ENCODE results near the gene MYH3. TPM values are rescaled to one million over a fixed set of nuclear protein-coding genes. Genes with fewer than 3 reads are reported as not detected.

MYH3 gene
- total and polyA plus RNA-seq, 2 experiments from 2014 or later, result 0.93 to 3.5 TPM

GRCh38 chr17:10585529-10585928, 71.6 kb downstream of the MYH3 start:
- Histone ChIP-seq H3K4me3 (no peak overlapping the region), H3K9me3 (ENCODE audit: low read depth) (no peaks in the 10 kb centered on the region), H3K4me2 (no peak overlapping the region), H3K79me2 (no peaks in the 10 kb centered on the region), H3K4me1 (ENCODE audit: insufficient read depth) (no peaks in the 10 kb centered on the region), H3K27ac (no peak overlapping the region), H4K20me1 (ENCODE audit: insufficient read depth, poor library complexity, severe bottlenecking) (no peaks in the 10 kb centered on the region), H3K9me2 (replicated peaks; ENCODE audit: insufficient read depth) (no peaks in the 10 kb centered on the region), H3K36me3 (replicated peaks; ENCODE audit: insufficient read depth, low read depth) (no peaks in the 10 kb centered on the region), H3K27me3 (no peaks in the 10 kb centered on the region), H2AFZ (no peak overlapping the region)
- TF ChIP-seq EZH2 (IDR thresholded peaks at IDR 0.05; ENCODE audit: borderline replicate concordance) (no peak), EZH2phosphoT487 (IDR thresholded peaks at IDR 0.05; ENCODE audit: low read depth, severe bottlenecking, unreplicated experiment) (no peak)
- TF ChIP-seq, protein P1, sequence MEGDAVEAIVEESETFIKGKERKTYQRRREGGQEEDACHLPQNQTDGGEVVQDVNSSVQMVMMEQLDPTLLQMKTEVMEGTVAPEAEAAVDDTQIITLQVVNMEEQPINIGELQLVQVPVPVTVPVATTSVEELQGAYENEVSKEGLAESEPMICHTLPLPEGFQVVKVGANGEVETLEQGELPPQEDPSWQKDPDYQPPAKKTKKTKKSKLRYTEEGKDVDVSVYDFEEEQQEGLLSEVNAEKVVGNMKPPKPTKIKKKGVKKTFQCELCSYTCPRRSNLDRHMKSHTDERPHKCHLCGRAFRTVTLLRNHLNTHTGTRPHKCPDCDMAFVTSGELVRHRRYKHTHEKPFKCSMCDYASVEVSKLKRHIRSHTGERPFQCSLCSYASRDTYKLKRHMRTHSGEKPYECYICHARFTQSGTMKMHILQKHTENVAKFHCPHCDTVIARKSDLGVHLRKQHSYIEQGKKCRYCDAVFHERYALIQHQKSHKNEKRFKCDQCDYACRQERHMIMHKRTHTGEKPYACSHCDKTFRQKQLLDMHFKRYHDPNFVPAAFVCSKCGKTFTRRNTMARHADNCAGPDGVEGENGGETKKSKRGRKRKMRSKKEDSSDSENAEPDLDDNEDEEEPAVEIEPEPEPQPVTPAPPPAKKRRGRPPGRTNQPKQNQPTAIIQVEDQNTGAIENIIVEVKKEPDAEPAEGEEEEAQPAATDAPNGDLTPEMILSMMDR (IDR thresholded peaks at IDR 0.05; ENCODE audit: poor library complexity), result no peak
- 88% methylated on average over 9 of the region's 9 CpGs for WGBS (ENCODE audit: low lambda C conversion rate, missing lambda C conversion rate)
- DNase-seq (ENCODE audit: low spot score), result no peak

GRCh38 chr17:10583834-10584233, 73.3 kb downstream of the MYH3 start:
- H3K27ac ChIP-seq, result no peak overlapping the region
- H3K36me3 ChIP-seq (replicated peaks; ENCODE audit: insufficient read depth, low read depth), result no peaks in the 10 kb centered on the region
- H3K4me3 ChIP-seq, result no peak overlapping the region
- H3K9me2 ChIP-seq (replicated peaks; ENCODE audit: insufficient read depth), result no peaks in the 10 kb centered on the region
- H2AFZ ChIP-seq, result no peak overlapping the region
- H3K9me3 ChIP-seq (ENCODE audit: low read depth), result no peaks in the 10 kb centered on the region
- no peak for TF ChIP-seq EZH2phosphoT487 (IDR thresholded peaks at IDR 0.05; ENCODE audit: low read depth, severe bottlenecking, unreplicated experiment)
- no peak for TF ChIP-seq EZH2 (IDR thresholded peaks at IDR 0.05; ENCODE audit: borderline replicate concordance)
- TF ChIP-seq, protein P1 (IDR thresholded peaks at IDR 0.05; ENCODE audit: poor library complexity), result no peak
- 48% methylated on average over 4 of the region's 4 CpGs for WGBS (ENCODE audit: low lambda C conversion rate, missing lambda C conversion rate)
- DNase-seq (ENCODE audit: low spot score), result no peak
- no peak overlapping the region for H3K4me2 ChIP-seq
- H3K27me3 ChIP-seq, result no peaks in the 10 kb centered on the region
- H3K79me2 ChIP-seq, result no peaks in the 10 kb centered on the region
- no peaks in the 10 kb centered on the region for H3K4me1 ChIP-seq (ENCODE audit: insufficient read depth)
- H4K20me1 ChIP-seq (ENCODE audit: insufficient read depth, poor library complexity, severe bottlenecking), result no peaks in the 10 kb centered on the region

DNA sequence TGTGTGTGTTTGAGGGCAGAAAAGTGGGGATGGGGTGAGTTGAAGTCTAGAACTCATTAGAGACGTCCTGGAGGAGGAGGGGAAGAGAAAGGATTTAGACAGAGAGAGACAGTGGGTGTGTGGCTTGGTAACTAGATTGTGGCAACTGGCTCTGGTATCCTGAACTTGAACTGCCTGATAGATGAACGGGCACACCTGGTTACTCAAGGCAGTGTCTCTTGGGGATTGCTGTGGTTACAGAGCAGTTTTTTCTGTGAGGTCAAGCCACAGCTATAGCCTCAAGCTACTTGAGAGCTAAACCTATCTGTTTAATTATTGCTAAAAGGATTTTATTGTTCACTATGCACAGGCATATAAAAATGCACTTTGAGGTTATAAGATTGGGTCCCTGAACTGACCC, 77.8 kb downstream of the MYH3 start:
- no peak overlapping the region for H3K27ac ChIP-seq
- WGBS (ENCODE audit: low lambda C conversion rate, missing lambda C conversion rate), result 37% methylated on average over 2 of the region's 2 CpGs
- H3K4me2 ChIP-seq, result no peak overlapping the region
- no peaks in the 10 kb centered on the region for H3K36me3 ChIP-seq (replicated peaks; ENCODE audit: insufficient read depth, low read depth)
- H3K9me3 ChIP-seq (ENCODE audit: low read depth), result no peaks in the 10 kb centered on the region
- no peaks in the 10 kb centered on the region for H3K27me3 ChIP-seq
- no peak overlapping the region for H2AFZ ChIP-seq
- H3K4me1 ChIP-seq (ENCODE audit: insufficient read depth), result no peaks in the 10 kb centered on the region
- no peaks in the 10 kb centered on the region for H3K79me2 ChIP-seq
- H3K9me2 ChIP-seq (replicated peaks; ENCODE audit: insufficient read depth), result no peaks in the 10 kb centered on the region
- no peak for DNase-seq (ENCODE audit: low spot score)
- H4K20me1 ChIP-seq (ENCODE audit: insufficient read depth, poor library complexity, severe bottlenecking), result no peaks in the 10 kb centered on the region
- H3K4me3 ChIP-seq, result no peak overlapping the region
- no peak for TF ChIP-seq EZH2 (IDR thresholded peaks at IDR 0.05; ENCODE audit: borderline replicate concordance)
- no peak for TF ChIP-seq EZH2phosphoT487 (IDR thresholded peaks at IDR 0.05; ENCODE audit: low read depth, severe bottlenecking, unreplicated experiment)
- TF ChIP-seq, protein P1 (IDR thresholded peaks at IDR 0.05; ENCODE audit: poor library complexity), result no peak

Other genes starting within 250 kb of the MYH3 start
- gene MYH8, start 235.4 kb downstream of the MYH3 start, total RNA-seq, result not detected in 2 replicates
- gene MYH8, start 235.4 kb downstream of the MYH3 start, polyA plus RNA-seq, result 0.11 TPM in 1 of 2 replicates, not detected in the other
- gene MYH4, start 187.8 kb downstream of the MYH3 start, total RNA-seq, result 2.8 and 4.8 TPM in 2 replicates
- 1.8 and 2.1 TPM in 2 replicates for gene MYH4, start 187.8 kb downstream of the MYH3 start, polyA plus RNA-seq
- 0.12 TPM in 1 of 2 replicates, not detected in the other for gene MYH1, start 138.8 kb downstream of the MYH3 start, total RNA-seq
- not detected in 2 replicates for gene MYH1, start 138.8 kb downstream of the MYH3 start, polyA plus RNA-seq
- gene MYH2, start 107.7 kb downstream of the MYH3 start, total RNA-seq, result not detected in 2 replicates
- gene MYH2, start 107.7 kb downstream of the MYH3 start, polyA plus RNA-seq, result not detected in 2 replicates
- gene SCO1, start 40.2 kb upstream of the MYH3 start, total RNA-seq, result 37.4 and 45.8 TPM in 2 replicates
- 34.0 and 43.4 TPM in 2 replicates for gene SCO1, start 40.2 kb upstream of the MYH3 start, polyA plus RNA-seq
- gene ADPRM, start 40.3 kb upstream of the MYH3 start, total RNA-seq, result 12.5 and 17.8 TPM in 2 replicates
- gene ADPRM, start 40.3 kb upstream of the MYH3 start, polyA plus RNA-seq, result 5.8 and 7.7 TPM in 2 replicates
- 10.5 and 11.6 TPM in 2 replicates for gene TMEM220, start 72.7 kb upstream of the MYH3 start, total RNA-seq
- 30.0 and 32.4 TPM in 2 replicates for gene TMEM220, start 72.7 kb upstream of the MYH3 start, polyA plus RNA-seq
- 1.0 and 1.3 TPM in 2 replicates for gene TMEM238L, start 146.8 kb upstream of the MYH3 start, total RNA-seq
- 1.0 and 1.5 TPM in 2 replicates for gene TMEM238L, start 146.8 kb upstream of the MYH3 start, polyA plus RNA-seq
- not detected in 2 replicates for gene PIRT, start 180.8 kb upstream of the MYH3 start, total RNA-seq
- gene PIRT, start 180.8 kb upstream of the MYH3 start, polyA plus RNA-seq, result not detected in 2 replicates

Data from hepatocyte (in vitro differentiated cells).